GM21381 (cell line): ENCODE results near the gene KIF13A.
"Not testable (repeated sequence)": the region's sequence is repeated elsewhere in the genome, so short reads cannot be mapped to it uniquely, and the experiment has no call there.

Source experiments
- ATAC-seq: cut with Tn5 transposase; IDR thresholded peaks from one replicate; pipeline ENCODE4 v1.9.1; 2021; ENCODE audit warnings: mild to moderate bottlenecking, moderate library complexity; ENCODE audit not compliant: unreplicated experiment

KIF13A gene

DNA sequence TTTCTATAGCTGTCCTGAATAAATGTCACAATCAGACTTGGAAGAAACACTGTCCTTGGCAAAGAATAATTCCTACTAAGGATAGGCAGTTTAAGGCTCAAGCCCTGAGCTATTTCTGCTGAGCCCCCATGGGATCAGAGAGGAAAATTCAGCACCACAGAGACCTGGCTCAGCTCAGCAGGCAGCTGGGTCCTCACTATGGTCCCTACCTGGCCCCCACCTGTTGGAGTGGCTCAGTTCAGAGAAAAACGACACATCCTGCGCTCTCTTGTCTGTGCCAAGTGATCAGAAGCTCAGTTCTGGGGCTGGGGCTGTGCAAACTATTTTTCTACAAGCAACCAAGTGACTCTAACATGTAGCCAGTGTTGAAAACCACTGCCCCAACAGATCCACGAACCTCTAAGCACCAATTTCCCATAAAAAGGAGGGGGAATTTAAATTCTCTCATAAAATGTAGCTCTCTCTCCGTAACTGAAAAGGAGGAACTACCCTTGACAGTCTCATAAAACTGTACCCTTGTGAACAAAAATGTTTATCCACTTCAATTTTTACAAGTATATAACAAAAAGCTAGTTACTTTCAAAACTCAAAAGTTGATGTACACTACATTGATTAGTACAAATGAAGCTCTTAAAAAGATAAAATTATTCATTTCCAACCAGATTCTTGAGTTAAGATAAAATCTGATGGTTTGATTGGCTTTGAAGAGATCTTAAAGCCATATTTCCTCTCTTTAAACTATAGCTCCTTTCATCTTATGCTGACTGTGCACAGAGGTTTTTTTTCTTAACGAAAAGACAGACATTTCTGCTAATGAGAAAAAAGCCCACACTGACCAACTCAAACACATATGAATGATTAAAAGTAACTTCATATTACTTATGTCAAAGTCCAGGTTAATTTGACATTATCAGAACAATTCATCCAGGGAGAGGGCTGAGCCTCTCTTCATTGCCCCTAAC lies 52.0 kb downstream of the KIF13A start:
- ATAC-seq = no peak

DNA sequence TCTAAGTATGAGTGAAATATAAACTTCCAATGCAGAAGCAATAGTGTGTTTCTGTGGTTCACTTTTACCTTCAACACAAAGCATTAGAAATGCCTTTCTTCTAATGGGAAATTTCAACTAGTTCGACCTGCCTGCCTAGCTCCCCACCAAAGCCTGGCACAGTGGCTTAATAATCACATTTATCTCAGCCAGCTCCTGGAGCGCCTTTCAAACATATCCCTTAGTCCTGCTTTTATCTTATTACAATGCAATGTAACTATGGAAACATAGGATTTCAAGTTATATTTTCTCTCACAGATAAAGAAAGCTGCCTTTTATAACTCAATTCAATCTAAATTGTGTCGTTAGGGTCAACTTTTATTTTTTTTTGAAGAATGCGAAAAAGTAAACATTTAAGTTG lies 53.7 kb downstream of the KIF13A start:
- ATAC-seq = no peak

- ATAC-seq = no peak
Measured at GRCh38 chr6:17932330-17932852, 55.0 kb downstream of the KIF13A start.

DNA sequence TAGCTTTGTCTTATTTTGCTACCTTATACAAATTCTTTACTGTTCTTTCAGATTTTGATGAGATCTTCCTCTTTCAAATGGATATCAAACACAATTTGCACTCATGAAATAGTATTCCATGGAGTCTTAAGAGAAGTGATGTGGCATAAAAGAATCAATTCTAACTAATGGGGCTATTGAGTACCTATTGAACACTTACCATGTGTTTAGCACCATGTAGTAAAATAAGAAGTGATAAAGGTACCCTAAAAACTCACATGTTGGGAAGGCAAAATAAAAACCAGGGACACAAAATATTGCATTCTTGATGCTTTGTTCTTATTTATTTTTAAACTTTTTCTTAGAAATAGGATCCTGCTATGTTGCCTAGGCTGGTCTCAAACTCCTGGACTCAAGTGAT lies 56.2 kb downstream of the KIF13A start:
- ATAC-seq = no peak

DNA sequence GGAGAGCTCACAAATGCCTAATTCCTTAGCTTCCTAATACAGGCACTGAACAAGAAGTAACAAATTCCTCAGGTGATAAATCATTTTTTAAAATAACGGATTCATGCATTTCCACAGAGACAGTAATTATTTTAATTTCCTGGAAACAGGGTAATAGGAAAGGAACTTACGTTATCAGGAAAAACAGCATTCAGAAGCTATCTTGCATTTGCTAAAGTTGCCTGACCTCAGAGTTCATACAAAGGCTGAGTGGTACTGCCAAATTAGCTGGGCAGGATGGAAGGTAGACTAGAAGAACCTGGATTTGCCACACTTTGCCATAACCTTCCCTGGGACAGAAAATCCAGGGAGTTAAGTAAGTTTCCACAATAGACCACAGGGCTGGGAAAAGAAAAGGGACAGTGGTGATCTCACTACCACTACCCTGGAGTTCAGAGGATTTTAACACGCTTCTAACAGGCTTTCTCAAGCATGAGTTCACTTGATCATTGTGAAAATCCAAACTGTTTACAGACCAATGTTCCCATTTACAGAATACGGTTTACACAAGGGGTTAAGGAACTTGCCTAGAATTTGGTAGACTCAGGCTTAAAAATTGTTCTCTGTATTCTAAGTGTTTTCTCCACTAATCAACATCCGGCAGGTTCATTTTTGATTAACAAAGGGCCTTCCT lies 57.0 kb downstream of the KIF13A start:
- ATAC-seq = no peak

GRCh38 chr6:17928514-17929430 lies 58.7 kb downstream of the KIF13A start:
- ATAC-seq = no peak

DNA sequence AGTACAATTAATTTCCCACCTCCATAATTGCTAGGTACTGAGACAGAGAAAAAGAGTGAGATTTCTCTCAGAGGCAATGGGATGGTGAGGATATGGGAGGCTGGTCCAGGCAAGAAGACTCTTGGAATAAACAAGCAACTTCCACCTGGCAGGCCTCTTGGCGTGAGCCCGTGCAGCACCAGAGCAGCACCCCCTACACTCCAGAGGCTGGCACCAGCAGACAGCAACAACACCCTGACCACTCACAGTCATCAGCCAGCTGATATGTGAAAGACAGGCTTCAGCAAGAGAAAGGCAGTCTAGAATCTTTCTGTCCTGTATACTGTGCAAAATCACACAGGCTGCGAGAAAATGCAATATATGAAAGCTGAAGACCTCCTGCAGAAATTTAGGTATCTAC lies 59.7 kb downstream of the KIF13A start:
- no peak for ATAC-seq

DNA sequence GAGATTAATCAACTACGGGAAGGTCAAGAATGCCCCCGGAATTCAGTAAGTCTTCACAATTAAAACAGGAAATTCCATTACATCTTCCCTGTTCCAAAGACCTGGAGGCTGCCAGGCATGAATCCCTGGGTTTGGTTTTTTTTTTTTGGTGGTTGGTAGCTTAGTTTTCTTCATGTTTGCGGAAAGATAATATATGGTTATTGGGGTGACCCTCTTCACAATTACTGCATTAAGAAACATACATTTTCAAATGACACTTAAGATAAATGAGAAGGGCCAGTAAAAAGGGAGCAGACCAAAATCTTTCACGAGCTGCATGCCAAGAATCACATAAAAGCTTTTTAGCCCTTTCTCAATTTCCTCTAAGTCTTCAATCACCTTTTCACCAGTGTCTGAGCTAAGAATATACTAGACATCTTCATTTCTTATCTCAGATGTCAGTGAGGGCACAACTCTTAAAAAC lies 64.0 kb downstream of the KIF13A start:
- ATAC-seq = no peak

- no peak for ATAC-seq
Measured at GRCh38 chr6:17921454-17921853, 66.0 kb downstream of the KIF13A start.

DNA sequence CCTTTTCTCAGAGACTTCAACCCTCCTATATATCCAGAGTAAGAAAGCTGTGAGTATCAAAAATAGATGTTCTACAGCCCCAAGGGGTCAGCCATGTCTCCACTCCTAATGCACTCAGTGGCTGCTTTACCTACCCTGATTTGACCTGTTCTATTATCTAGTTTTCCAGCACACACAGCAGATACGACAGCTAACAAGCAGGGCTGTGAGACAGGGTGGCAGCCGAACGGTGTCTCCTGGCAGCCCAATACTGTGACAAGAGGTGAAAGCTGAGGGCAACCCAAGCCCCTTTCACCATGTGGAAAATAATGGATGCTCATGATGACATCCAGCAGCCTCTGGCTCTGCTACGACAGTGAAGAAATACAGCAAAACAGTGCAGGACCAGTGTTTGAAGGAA lies 67.9 kb downstream of the KIF13A start:
- ATAC-seq = no peak

GRCh38 chr6:17917837-17918763 lies 69.3 kb downstream of the KIF13A start:
- no peak for ATAC-seq

GRCh38 chr6:17914651-17915050 lies 72.8 kb downstream of the KIF13A start:
- ATAC-seq = no peak

GRCh38 chr6:17912521-17912920 lies 74.9 kb downstream of the KIF13A start:
- no peak for ATAC-seq

- not testable (repeated sequence) for ATAC-seq
Measured at GRCh38 chr6:17911656-17912055, 75.8 kb downstream of the KIF13A start.

DNA sequence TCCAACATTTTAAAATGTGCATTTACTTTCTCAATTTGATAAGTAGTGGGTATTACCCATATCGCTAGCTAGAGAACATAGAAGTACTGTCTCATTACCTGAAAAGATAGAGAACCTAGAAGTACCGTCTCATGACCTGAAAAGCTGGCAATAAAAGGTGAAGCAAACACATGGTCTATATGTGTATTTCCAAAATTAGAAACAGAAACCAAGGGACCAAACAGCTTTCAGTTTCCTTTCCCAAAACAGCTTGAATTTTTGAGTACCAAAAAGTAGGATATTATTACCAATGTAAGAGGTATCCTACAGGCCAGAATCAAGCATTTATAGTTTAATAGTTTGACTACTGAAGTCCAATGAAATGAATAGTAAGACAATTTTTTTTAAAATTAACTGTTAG lies 77.2 kb downstream of the KIF13A start:
- ATAC-seq = no peak

DNA sequence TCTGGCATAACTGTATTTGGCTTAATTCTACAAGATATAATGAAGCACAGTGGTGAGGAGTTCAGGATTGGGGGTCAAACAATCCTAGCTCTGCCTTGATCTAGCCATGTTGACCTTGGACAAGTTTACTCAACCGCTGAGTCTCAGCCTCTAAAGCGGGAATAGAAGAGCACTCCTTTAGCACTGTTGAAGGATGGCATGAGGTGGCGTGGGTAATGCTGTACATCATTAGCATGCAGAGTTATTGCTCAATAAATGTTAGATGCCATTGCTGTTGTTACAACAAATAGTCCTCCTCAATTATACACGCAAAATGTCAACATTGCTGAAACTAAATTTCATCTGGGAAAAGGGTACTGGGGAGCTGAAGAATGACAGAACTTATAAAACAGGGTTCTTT lies 78.6 kb downstream of the KIF13A start:
- ATAC-seq = no peak

DNA sequence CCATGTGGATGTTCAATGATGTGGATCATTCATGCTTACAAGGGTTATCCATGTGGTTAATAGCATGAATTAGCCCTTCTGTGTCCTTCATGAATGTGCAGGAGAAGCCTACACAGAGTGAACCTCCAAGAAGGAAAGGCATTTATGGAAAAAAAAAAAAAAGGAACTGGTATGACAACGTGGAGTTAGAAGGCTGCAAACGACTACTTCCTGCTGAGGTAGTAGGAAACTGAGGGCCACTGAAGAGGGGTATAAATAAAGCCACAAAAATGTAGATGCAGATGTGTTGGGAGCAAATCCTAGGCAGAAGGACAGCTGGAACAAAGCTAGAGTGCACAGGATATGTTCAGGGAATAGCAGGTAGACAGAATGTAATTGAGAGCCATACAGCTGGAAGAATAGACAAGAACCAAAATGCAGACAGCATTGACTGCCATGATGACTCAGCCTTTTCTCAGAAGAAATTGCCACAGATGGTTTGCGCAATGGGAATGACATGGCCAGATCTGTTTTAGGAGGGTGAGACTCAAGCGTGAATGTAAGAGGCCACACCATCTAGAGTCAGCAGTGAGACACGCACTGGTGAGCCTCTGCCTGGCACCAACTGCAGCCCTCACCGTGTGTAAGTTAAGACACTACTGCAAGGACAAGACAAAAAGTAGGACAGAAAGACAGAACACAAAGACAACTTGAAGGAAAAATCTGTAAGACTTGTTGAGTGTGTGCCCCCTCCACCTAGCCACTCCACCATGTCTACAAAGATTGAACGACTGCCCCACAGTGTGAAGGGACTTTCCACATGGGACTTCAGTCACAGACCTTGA lies 79.8 kb downstream of the KIF13A start:
- no peak for ATAC-seq

DNA sequence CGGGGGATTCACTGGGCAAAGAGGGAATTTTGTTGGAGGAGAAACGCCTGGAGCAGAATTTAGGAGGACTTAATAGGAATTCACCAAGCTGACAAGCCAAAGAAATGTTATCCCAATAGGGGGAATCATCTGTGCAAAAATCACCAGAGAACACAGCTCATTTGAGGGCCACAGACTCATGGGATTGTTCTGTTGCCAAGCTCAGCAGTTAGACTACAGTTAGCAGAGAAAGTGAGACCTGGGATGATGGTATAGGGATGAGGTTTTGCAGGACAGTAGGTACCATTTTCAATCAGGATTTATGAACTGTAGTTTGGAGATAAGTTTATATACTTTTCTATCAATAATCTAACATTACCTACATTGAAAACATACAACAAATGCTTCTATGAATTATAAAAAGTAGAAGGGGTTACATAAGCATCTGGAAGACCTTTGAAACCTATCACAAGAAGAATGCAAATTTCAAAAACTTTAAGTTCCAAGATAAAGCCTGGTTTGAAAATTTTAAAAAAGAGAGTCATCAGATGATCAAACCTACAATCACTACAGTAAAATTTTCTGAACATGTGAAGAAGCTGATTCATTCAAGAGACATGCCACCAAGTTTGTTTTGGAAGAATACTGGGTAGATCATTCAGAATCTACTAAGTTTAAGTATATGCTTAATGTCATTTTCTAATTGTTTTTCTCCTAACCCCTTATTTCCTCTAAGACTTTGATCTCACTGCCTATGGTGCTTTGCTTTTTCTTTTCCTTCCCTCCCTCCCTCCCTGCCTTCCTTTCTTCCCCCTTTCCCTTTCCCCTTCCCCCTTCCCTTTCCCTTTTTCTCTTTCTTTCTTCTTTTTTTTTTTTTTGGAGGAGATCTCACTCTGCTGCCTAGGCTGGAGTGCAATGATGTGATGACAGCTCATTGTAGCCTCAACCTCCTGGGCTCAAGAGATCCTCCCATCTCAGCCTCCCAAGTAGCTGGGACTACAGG lies 81.5 kb downstream of the KIF13A start:
- ATAC-seq = no peak
